ENCODE measurements around the gene CCDC77.

DNA sequence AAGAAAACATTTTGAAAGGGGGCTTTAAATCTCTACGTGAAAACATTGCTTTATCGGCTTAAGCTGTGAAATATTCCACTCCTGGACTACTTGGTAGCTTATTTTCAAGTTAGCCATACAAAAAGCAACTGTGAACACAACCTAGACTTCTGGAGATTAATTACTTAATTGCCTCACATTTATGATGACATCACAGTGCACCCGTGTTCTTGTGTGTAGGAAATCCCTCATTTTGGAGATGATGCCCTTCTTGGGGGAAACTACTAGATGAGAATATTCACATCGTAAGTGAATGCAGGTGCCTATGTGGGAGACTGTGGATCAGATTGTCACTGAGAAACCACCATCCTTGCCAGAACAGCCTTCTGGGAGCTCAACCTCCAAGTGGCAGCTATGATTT, 47.8 kb downstream of the CCDC77 start:
- TF ChIP-seq NRF1 (IDR thresholded peaks at IDR 0.05; ENCODE audit: low read depth, low read length) (no peak), GATA2 (CRISPR knock-in tag; IDR thresholded peaks at IDR 0.05) (no peak), EP300 (IDR thresholded peaks at IDR 0.05; ENCODE audit: borderline replicate concordance in 1 of 2, low read depth in 1 of 2, low read length in 1 of 2) (no peak), POLR2AphosphoS5 (IDR thresholded peaks at IDR 0.05; ENCODE audit: low read depth, low read length) (no peak)
- TF ChIP-seq, protein P1, sequence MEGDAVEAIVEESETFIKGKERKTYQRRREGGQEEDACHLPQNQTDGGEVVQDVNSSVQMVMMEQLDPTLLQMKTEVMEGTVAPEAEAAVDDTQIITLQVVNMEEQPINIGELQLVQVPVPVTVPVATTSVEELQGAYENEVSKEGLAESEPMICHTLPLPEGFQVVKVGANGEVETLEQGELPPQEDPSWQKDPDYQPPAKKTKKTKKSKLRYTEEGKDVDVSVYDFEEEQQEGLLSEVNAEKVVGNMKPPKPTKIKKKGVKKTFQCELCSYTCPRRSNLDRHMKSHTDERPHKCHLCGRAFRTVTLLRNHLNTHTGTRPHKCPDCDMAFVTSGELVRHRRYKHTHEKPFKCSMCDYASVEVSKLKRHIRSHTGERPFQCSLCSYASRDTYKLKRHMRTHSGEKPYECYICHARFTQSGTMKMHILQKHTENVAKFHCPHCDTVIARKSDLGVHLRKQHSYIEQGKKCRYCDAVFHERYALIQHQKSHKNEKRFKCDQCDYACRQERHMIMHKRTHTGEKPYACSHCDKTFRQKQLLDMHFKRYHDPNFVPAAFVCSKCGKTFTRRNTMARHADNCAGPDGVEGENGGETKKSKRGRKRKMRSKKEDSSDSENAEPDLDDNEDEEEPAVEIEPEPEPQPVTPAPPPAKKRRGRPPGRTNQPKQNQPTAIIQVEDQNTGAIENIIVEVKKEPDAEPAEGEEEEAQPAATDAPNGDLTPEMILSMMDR (IDR thresholded peaks at IDR 0.05), result no peak

Measured in SK-N-SH (cell line).